GM23338 (cell line): ENCODE data around the gene TTC8. TPM values are rescaled to one million over a fixed set of nuclear protein-coding genes. Genes with fewer than 3 reads are reported as not detected.
A peak's percentile ranks its signal among the peaks of the same experiment; 100 is the strongest.

Experiments
- ATAC-seq: fragments of 200-7000 bp; cut with Tn5 transposase; 3 replicates; pipeline ENCODE4 v1.9.1; 2020
- DNase-seq: peaks from one replicate; pipeline ENCODE4 v3.0.0-alpha.2; 2015; ENCODE audit warnings: low spot score
- H2AFZ ChIP-seq: fragments of 200-600 bp; sonication (generic); 2 replicates; pipeline ENCODE4 v1.8.0; 2016; ENCODE audit warnings: antibody characterized with exemption, mild to moderate bottlenecking, moderate library complexity
- H3F3A ChIP-seq: fragments of 200-600 bp; sonication (generic); replicated peaks from 2 replicates; pipeline ENCODE4 v1.8.0; 2017; ENCODE audit warnings: antibody characterized with exemption, mixed run types, low read depth
- H3K27ac ChIP-seq: fragments of 200-600 bp; sonication (generic); 2 replicates; pipeline ENCODE4 v1.6.1; 2016; ENCODE audit warnings: low read depth
- H3K27me3 ChIP-seq: fragments of 200-600 bp; sonication (generic); 2 replicates; pipeline ENCODE4 v1.8.0; 2016; ENCODE audit warnings: mild to moderate bottlenecking, mixed run types, moderate library complexity; ENCODE audit not compliant: insufficient read depth
- H3K36me3 ChIP-seq: fragments of 200-600 bp; sonication (generic); 2 replicates; pipeline ENCODE4 v1.8.0; 2016; ENCODE audit warnings: mild to moderate bottlenecking; ENCODE audit not compliant: insufficient read depth
- H3K4me1 ChIP-seq: fragments of 200-600 bp; sonication (generic); 2 replicates; pipeline ENCODE4 v1.8.0; 2016; ENCODE audit warnings: mild to moderate bottlenecking, moderate library complexity; ENCODE audit not compliant: insufficient read depth
- H3K4me2 ChIP-seq: fragments of 200-600 bp; sonication (generic); 2 replicates; pipeline ENCODE4 v1.7.1; 2017; ENCODE audit warnings: mixed run types
- H3K4me3 ChIP-seq: fragments of 200-600 bp; sonication (generic); 2 replicates; pipeline ENCODE4 v1.6.1; 2016; ENCODE audit warnings: mixed run types
- H3K79me2 ChIP-seq: fragments of 200-600 bp; sonication (generic); replicated peaks from 2 replicates; pipeline ENCODE4 v1.8.0; 2017; ENCODE audit warnings: mild to moderate bottlenecking; ENCODE audit not compliant: insufficient read depth
- H3K9me2 ChIP-seq: fragments of 200-600 bp; sonication (generic); 2 replicates; pipeline ENCODE4 v1.8.0; 2017; ENCODE audit not compliant: insufficient read depth
- H4K20me1 ChIP-seq: fragments of 200-600 bp; sonication (generic); replicated peaks from 2 replicates; pipeline ENCODE4 v1.8.0; 2017; ENCODE audit warnings: mild to moderate bottlenecking; ENCODE audit not compliant: insufficient read depth
- H3K27ac Mint-ChIP-seq: 2 replicates; pipeline ENCODE4 v1.8.0; 2020; ENCODE audit warnings: inconsistent platforms, mild to moderate bottlenecking, moderate library complexity, mixed read lengths
- H3K27me3 Mint-ChIP-seq: 3 replicates; pipeline ENCODE4 v1.8.0; 2022; ENCODE audit warnings: low read depth, mild to moderate bottlenecking, moderate library complexity, mixed read lengths, inconsistent platforms; ENCODE audit not compliant: insufficient read depth, poor library complexity
- H3K36me3 Mint-ChIP-seq: 3 replicates; pipeline ENCODE4 v1.8.0; 2021; ENCODE audit warnings: low read depth, mild to moderate bottlenecking, inconsistent platforms, moderate library complexity, mixed read lengths
- H3K4me1 Mint-ChIP-seq: 3 replicates; pipeline ENCODE4 v1.8.0; 2020; ENCODE audit warnings: mild to moderate bottlenecking, inconsistent platforms, mixed read lengths
- H3K4me3 Mint-ChIP-seq: 3 replicates; pipeline ENCODE4 v1.8.0; 2021; ENCODE audit warnings: moderate library complexity, mild to moderate bottlenecking, inconsistent platforms, mixed read lengths
- H3K9me3 Mint-ChIP-seq: 3 replicates; pipeline ENCODE4 v1.8.0; 2020; ENCODE audit warnings: moderate library complexity, mild to moderate bottlenecking, inconsistent platforms, mixed read lengths
- CREB1 ChIP-seq: fragments of 250-450 bp; sonication (Bioruptor Pico); IDR thresholded peaks from 2 replicates; pipeline ENCODE4 v1.5.0; 2020; ENCODE audit warnings: low read depth, mild to moderate bottlenecking, moderate library complexity
- CTCF ChIP-seq, 2 experiments: fragments of 200-600 bp in 1 of 2; sonication (generic) in 1 of 2; conservative IDR thresholded peaks; 2 replicates each; pipeline versions ENCODE4 v1.5.1 to v1.6.1; 2016 to 2017; ENCODE audit warnings: antibody characterized with exemption in 2 of 2, low read depth in 2 of 2, mild to moderate bottlenecking in 2 of 2, moderate library complexity in 1 of 2
- EZH2 ChIP-seq: fragments of 200-600 bp; sonication (generic); IDR thresholded peaks from one replicate; pipeline ENCODE4 v1.8.0; 2017; ENCODE audit warnings: antibody characterized with exemption, mild to moderate bottlenecking, low read depth; ENCODE audit not compliant: unreplicated experiment
- EZH2phosphoT487 ChIP-seq: fragments of 200-600 bp; sonication (generic); IDR thresholded peaks from one replicate; pipeline ENCODE4 v1.8.1; 2018; ENCODE audit warnings: antibody characterized with exemption; ENCODE audit not compliant: unreplicated experiment
- JUNB ChIP-seq: IDR thresholded peaks from one replicate; pipeline ENCODE4 v1.6.1; 2016; ENCODE audit warnings: antibody characterized with exemption; ENCODE audit not compliant: unreplicated experiment
- NANOG ChIP-seq: IDR thresholded peaks from 2 replicates; pipeline ENCODE4 v1.6.1; 2016; ENCODE audit warnings: antibody characterized with exemption, borderline replicate concordance
- POLR2AphosphoS5 ChIP-seq: IDR thresholded peaks from 2 replicates; pipeline ENCODE4 v1.6.1; 2016; ENCODE audit warnings: antibody characterized with exemption, low read depth
- STAT1 ChIP-seq: IDR thresholded peaks from one replicate; pipeline ENCODE4 v1.6.1; 2016; ENCODE audit warnings: antibody characterized with exemption; ENCODE audit not compliant: unreplicated experiment
- ZNF114 ChIP-seq: fragments of 250-450 bp; sonication (Bioruptor Pico); IDR thresholded peaks from 2 replicates; pipeline ENCODE4 v1.5.0; 2020; ENCODE audit warnings: mild to moderate bottlenecking, moderate library complexity
- ZNF331 ChIP-seq: fragments of 250-450 bp; sonication (Bioruptor Pico); IDR thresholded peaks from 2 replicates; pipeline ENCODE4 v1.5.0; 2020; ENCODE audit warnings: low read depth, mild to moderate bottlenecking, moderate library complexity
- ZNF462 ChIP-seq: fragments of 250-450 bp; sonication (Bioruptor Pico); IDR thresholded peaks from 2 replicates; pipeline ENCODE4 v1.5.0; 2020; ENCODE audit warnings: mild to moderate bottlenecking, moderate library complexity
- polyA plus RNA-seq: library from polyadenylated mRNA; unstranded; fragments of >200 nt; fragmentation: Nextera tagmentation; extraction: Ambion mirVana; gene quantifications from 2 replicates; pipeline ENCODE4 v1.2.1, GENCODE V29; 2016
- total RNA-seq: library from RNA; depleted of rRNA; stranded (reverse); fragments of >200 nt; shearing (Covaris generic); gene quantifications from 2 replicates; pipeline ENCODE4 v1.2.3, GENCODE V29; 2014

The TTC8 gene
- total and polyA plus RNA-seq, 2 experiments from 2014 or later, result 7.5 to 10.5 TPM

GRCh38 chr14:88871429-88871828 lies 47.0 kb downstream of the TTC8 start (continued):
- TF ChIP-seq NANOG (no peak), CTCF (conservative IDR thresholded peaks at IDR 0.05; ENCODE audit: low read depth in 2 of 2) (no peak), EZH2 (no peak), ZNF114 (CRISPR knock-in tag) (no peak), STAT1 (no peak), CREB1 (CRISPR knock-in tag) (no peak)

GRCh38 chr14:88872976-88873375 lies 48.5 kb downstream of the TTC8 start:
- no peak overlapping the region for H3K27ac ChIP-seq
- H3K9me2 ChIP-seq, result no peaks in the 10 kb centered on the region
- H4K20me1 ChIP-seq, result no peaks in the 10 kb centered on the region
- no peaks in the 10 kb centered on the region for H3F3A ChIP-seq
- DNase-seq, result no peak
- no peak overlapping the region for H2AFZ ChIP-seq
- Mint-ChIP-seq H3K27ac (peak overlapping the region; percentile 28; the same call in 1 of the 2 replicates), H3K4me3 (no peak overlapping the region), H3K9me3 (no peaks in the 10 kb centered on the region), H3K36me3 (no peaks in the 10 kb centered on the region), H3K4me1 (no peaks in the 10 kb centered on the region), H3K27me3 (no peaks in the 10 kb centered on the region)
- H3K4me1 ChIP-seq, result no peaks in the 10 kb centered on the region
- no peaks in the 10 kb centered on the region for H3K79me2 ChIP-seq
- H3K4me2 ChIP-seq, result no peak overlapping the region
- no peak for ATAC-seq
- H3K4me3 ChIP-seq, result no peak overlapping the region
- no peaks in the 10 kb centered on the region for H3K36me3 ChIP-seq
- no peaks in the 10 kb centered on the region for H3K27me3 ChIP-seq
- TF ChIP-seq STAT1, result no peak
- no peak for TF ChIP-seq CREB1 (CRISPR knock-in tag)
- no peak for TF ChIP-seq ZNF114 (CRISPR knock-in tag)
- no peak for TF ChIP-seq ZNF462 (CRISPR knock-in tag)
- no peak for TF ChIP-seq EZH2phosphoT487
- TF ChIP-seq POLR2AphosphoS5, result no peak
- TF ChIP-seq JUNB, result no peak
- TF ChIP-seq EZH2, result no peak
- no peak for TF ChIP-seq NANOG
- TF ChIP-seq ZNF331 (CRISPR knock-in tag), result no peak
- TF ChIP-seq CTCF (conservative IDR thresholded peaks at IDR 0.05; ENCODE audit: low read depth in 2 of 2), result no peak
